NCI-H2107 treated with DMSO at 0.1 percent for 48 hours (cell line): Measurements from ENCODE around the gene RBMXL3.
A peak's percentile ranks its signal among the peaks of the same experiment; 100 is the strongest.

ENCODE experiments used
- DNase-seq: peaks from one replicate; lab custom pipeline; 2025; ENCODE audit not compliant: unreplicated experiment; lab: John Stamatoyannopoulos, UW

RBMXL3 gene

GRCh38 chrX:115233497-115234455, 44.6 kb downstream of the RBMXL3 start, which contains the start of gene LRCH2:
Gene LRCH2, minus strand, starts transcription at chrX:115234096. Its CDS starts 55 bp downstream, at chrX:115234041.
- DNase-seq, result peak; percentile 26

- no peak for DNase-seq
These were observed 45.3 kb downstream of the RBMXL3 start for GRCh38 chrX:115234461-115234860.

GRCh38 chrX:115236560-115236959, 47.4 kb downstream of the RBMXL3 start:
- DNase-seq, result no peak

GRCh38 chrX:115237056-115237455, 47.8 kb downstream of the RBMXL3 start:
- DNase-seq, result no peak
